ENCODE data around the gene SULT1A2.
"Not testable (repeated sequence)": the region's sequence is repeated elsewhere in the genome, so short reads cannot be mapped to it uniquely, and the experiment has no call there.

The SULT1A2 gene

DNA sequence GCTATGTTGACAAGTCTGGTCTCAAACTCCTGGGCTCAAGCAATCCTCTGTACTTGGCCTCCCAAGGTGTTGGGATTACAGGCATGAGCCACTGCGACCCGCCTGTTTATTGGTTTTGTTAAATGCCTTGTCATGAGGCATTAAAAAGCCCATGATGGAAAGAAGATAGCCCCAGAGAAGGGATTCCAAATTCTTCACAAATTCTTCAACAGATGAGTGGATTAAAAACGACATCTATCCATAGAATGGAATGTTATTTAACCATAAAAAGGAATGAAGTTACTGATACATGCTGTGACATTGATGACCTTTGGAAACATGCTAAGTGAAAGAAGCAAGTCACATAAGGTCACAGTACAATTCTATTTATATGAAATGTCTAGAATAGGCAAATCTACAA is 38.4 kb downstream of the SULT1A2 start:
- DNase-seq (ENCODE audit: low spot score), result no peak

DNA sequence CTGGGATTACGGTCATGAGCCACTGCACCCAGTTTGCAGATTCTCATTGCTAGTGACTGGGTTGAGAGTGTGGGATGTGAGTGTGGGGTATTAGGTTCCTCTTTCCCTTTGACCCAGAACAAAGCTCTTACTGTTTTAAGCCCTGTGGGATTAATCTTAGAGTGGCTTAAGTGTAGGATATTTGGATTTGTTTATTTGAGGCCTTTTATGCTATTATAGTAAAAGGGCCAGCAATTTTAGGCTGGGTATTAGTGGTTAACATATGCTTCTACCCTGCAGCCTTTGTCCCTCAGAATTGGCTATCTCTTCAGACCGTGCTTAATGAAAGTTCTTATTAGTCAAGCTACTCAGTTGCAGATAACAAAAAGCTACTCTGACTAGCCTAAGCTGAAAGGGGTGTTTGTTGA is 39.9 kb downstream of the SULT1A2 start:
- DNase-seq (ENCODE audit: low spot score), result no peak

DNA sequence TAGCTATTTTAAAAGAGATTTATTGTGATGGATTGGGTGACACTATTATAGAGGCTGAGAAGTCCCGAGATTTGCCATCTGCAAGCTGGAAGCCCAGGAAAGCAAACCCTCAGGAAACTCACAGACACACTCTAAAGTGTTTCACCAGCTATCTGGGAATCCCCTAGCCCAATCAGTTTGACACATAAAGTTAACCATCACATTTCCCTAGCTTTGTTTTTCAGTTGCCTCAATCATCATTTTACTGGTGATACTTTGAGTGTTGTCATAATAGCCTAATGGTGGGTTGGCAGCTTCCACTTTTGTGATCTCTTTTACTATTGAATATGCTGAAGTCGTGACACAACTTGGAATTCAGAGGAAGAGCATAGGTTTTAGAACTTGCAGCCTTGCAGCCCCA is 41.3 kb downstream of the SULT1A2 start:
- DNase-seq (ENCODE audit: low spot score), result no peak

GRCh38 chr16:28554634-28555423 is 42.0 kb downstream of the SULT1A2 start:
- no peak for DNase-seq (ENCODE audit: low spot score)

DNA sequence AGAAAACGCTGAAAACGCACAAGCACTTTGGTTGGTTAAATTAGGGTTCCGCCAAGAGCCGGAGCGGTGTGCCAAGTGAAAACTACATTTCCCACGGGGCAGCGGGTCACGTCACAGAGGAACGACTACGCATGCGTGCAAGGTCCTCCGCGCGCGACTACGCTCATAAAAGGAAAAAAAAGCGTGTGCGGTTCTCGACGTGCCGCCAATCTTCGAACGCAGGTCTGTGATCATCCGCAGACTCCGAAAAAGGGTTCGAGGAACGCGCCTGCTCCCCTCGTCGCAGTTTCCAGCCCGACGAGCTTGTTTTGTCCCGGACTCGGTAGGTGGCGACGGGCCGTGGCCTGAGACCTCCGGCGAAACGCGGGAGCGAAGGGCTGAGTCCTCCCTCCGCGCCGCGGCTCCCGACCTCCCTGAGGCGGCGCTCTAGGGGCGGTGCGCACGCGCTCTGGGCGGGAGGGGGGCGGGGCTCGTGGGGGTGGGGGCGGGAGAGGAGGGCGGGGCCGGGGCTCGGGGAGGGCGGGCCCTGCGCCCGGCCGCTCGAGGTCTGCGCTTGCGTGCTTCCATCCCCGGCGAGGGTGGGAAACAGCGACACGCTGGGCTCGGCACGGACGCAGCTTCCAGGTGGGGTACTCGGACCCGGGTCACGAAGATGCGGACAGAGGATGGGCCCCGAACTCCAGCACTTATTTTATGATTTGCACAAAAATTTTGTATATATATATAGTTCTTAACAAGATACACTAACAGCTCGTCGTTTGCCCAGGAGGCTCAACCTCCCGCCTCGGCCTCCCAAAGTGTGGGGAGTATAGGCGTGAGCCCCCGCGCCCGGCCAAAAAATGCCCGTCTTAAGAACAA is 42.8 kb downstream of the SULT1A2 start, which contains the start of gene SGF29:
TSS of gene SGF29 (plus strand) at position 145 of the 858 bp plus-strand sequence. CDS start 27,150 bp downstream, outside the sequence.
- DNase-seq (ENCODE audit: low spot score), result peak; percentile 87

DNA sequence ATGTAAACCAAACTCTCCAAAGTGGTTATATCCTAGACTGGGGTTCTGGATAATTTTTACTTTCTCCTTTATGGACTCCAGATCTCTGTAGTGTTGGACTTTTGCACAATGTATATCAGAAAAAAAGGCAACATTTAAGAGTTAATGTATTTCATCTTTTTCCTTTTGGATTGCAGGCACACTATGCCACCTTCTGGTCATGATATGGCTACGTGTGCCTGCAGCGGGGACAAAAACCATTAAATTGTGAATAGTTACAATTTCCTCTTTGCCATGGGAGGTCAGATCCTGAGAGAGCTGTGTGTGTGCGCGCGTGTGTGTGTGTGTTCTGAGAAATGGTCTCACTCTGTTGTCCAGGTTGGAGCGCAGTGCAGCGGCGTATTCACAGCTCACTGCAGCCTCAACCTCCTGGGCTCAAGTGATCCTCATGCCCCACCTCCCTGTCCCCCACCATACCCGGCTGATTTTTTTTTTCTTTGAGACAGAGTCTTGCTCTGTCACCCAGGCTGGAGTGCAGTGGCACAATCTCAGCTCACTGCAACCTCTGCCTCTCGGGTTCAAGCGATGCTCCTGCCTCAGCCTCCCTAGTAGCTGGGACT is 47.5 kb downstream of the SULT1A2 start:
- peak; percentile 43 for DNase-seq (ENCODE audit: low spot score)

DNA sequence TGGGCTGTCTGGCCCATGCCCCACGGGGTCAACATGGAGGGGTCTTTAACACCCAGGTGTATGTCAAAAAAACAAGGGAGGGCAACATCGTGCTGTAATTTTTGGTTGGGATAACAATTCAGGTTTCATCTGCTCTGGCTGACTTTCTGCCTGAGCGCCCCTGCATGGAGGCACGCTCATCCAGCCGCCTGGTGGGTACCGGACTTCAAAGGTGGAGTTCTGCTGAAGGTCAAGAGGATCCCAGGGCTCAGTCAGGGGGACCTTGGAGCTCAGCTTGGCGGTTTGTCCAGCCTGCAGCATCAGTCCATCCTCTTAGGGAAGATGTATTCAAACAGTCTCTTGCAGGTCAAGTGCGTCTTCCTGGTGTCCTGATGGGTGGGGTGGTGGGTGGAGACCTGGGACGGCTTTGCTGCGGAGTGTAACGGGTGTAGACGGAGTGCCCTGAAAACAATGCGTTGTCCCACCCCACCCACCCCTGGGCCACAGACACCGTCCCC is 48.5 kb downstream of the SULT1A2 start:
- DNase-seq (ENCODE audit: low spot score), result no peak

GRCh38 chr16:28546626-28547025 is 50.2 kb downstream of the SULT1A2 start:
- no peak for DNase-seq (ENCODE audit: low spot score)

- not testable (repeated sequence) for DNase-seq (ENCODE audit: low spot score)
Measured at GRCh38 chr16:28545964-28546363, 50.9 kb downstream of the SULT1A2 start.

- no peak for DNase-seq (ENCODE audit: low spot score)
Measured at GRCh38 chr16:28544998-28545397, 51.9 kb downstream of the SULT1A2 start.

DNA sequence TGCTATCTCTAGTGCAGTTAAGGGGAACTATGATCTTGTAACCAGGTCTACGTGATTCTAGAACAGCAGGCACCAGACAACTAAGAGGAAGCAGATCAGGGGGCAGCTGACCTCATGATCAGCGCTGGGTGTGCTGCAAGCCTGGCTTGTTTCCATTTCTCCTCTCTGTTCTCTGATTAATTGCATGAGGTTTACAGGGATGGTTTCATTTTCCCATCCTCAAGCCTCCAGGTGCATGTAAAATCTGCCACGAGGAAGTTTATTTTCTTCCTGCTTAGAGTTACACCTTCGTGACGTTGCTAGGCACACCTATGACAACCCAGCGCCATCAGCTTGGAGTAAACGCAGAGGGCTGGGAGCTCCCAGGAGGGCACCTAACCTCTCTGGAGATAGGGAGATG is 53.8 kb downstream of the SULT1A2 start:
- no peak for DNase-seq (ENCODE audit: low spot score)

- no peak for DNase-seq (ENCODE audit: low spot score)
Measured at GRCh38 chr16:28542646-28543045, 54.2 kb downstream of the SULT1A2 start.

Measured in SW480 (cell line).